Esophagus muscularis mucosa (tissue), 3 donors: Measurements from ENCODE around the gene GATB.

Source experiments
- CTCF ChIP-seq, 3 experiments: fragments of 200-600 bp in 2 of 3; fragments of 450-650 bp in 1 of 3; sonication (generic) in 2 of 3; IDR thresholded peaks; one replicate each; pipeline ENCODE4 v1.5.1; 2017 to 2019; ENCODE audit warnings: antibody characterized with exemption in 3 of 3, mild to moderate bottlenecking in 2 of 3, moderate library complexity in 1 of 3
- POLR2A ChIP-seq: fragments of 450-650 bp; IDR thresholded peaks from one replicate; pipeline ENCODE4 v1.6.1; 2017; ENCODE audit warnings: antibody characterized with exemption, moderate library complexity, mild to moderate bottlenecking, low read depth
- POLR2AphosphoS5 ChIP-seq, 2 donors: sonication (generic); formaldehyde crosslinking; IDR thresholded peaks; one replicate each; pipeline ENCODE4 v1.6.1; 2017; ENCODE audit warnings: antibody characterized with exemption in 2 of 2

- TF ChIP-seq CTCF (IDR thresholded peaks at IDR 0.05) (no peak), POLR2A (no peak), POLR2AphosphoS5 (IDR thresholded peaks at IDR 0.05) (no peak)
These were observed 43.5 kb downstream of the GATB start for GRCh38 chr4:151717314-151717713.
